ENCODE results near the gene OR4D1.
A peak's percentile ranks its signal among the peaks of the same experiment; 100 is the strongest.

Gene OR4D1

GRCh38 chr17:58174871-58175270 is 26.7 kb downstream of the OR4D1 start:
- Histone ChIP-seq H3K4me1 (ENCODE audit: insufficient read depth, insufficient read length) (no peaks in the 10 kb centered on the region), H3K36me3 (ENCODE audit: insufficient read depth, insufficient read length, low read length) (no peaks in the 10 kb centered on the region), H3K9ac (ENCODE audit: insufficient read length, low read depth) (no peak overlapping the region), H3K4me3 (ENCODE audit: insufficient read length, low read depth) (no peak overlapping the region), H3K9me3 (ENCODE audit: insufficient read depth, low read length) (no peaks in the 10 kb centered on the region), H3K27me3 (ENCODE audit: insufficient read depth, insufficient read length) (peaks cover 21% of the 10 kb centered on the region)
- no peak for TF ChIP-seq ZNF274 (IDR thresholded peaks at IDR 0.05; ENCODE audit: low read depth, low read length)
- TF ChIP-seq SUZ12 (IDR thresholded peaks at IDR 0.05; ENCODE audit: extremely low read depth, insufficient read depth, insufficient read length) = no peak
- TF ChIP-seq YY1 (IDR thresholded peaks at IDR 0.05; ENCODE audit: insufficient read depth, insufficient read length) = no peak
- DNase-seq (ENCODE audit: low read depth, low spot score) = no peak

- Histone ChIP-seq H3K9me3 (ENCODE audit: insufficient read depth, low read length) (no peaks in the 10 kb centered on the region), H3K9ac (ENCODE audit: insufficient read length, low read depth) (no peak overlapping the region), H3K36me3 (ENCODE audit: insufficient read depth, insufficient read length, low read length) (no peaks in the 10 kb centered on the region), H3K27me3 (ENCODE audit: insufficient read depth, insufficient read length) (peaks cover 10% of the 10 kb centered on the region), H3K4me3 (ENCODE audit: insufficient read length, low read depth) (no peak overlapping the region), H3K4me1 (ENCODE audit: insufficient read depth, insufficient read length) (no peaks in the 10 kb centered on the region)
- DNase-seq (ENCODE audit: low read depth, low spot score) = no peak
- TF ChIP-seq YY1 (IDR thresholded peaks at IDR 0.05; ENCODE audit: insufficient read depth, insufficient read length) (no peak), ZNF274 (IDR thresholded peaks at IDR 0.05; ENCODE audit: low read depth, low read length) (no peak), SUZ12 (IDR thresholded peaks at IDR 0.05; ENCODE audit: extremely low read depth, insufficient read depth, insufficient read length) (no peak)
Observed at GRCh38 chr17:58176200-58176599, 28.0 kb downstream of the OR4D1 start.

- Histone ChIP-seq H3K9ac (ENCODE audit: insufficient read length, low read depth) (no peak overlapping the region), H3K27me3 (ENCODE audit: insufficient read depth, insufficient read length) (peaks cover 11% of the 10 kb centered on the region), H3K36me3 (ENCODE audit: insufficient read depth, insufficient read length, low read length) (no peaks in the 10 kb centered on the region), H3K4me1 (ENCODE audit: insufficient read depth, insufficient read length) (peaks cover 11% of the 10 kb centered on the region), H3K4me3 (ENCODE audit: insufficient read length, low read depth) (no peak overlapping the region), H3K9me3 (ENCODE audit: insufficient read depth, low read length) (no peaks in the 10 kb centered on the region)
- TF ChIP-seq ZNF274 (IDR thresholded peaks at IDR 0.05; ENCODE audit: low read depth, low read length) (no peak), YY1 (IDR thresholded peaks at IDR 0.05; ENCODE audit: insufficient read depth, insufficient read length) (no peak), SUZ12 (IDR thresholded peaks at IDR 0.05; ENCODE audit: extremely low read depth, insufficient read depth, insufficient read length) (no peak)
- DNase-seq (ENCODE audit: low read depth, low spot score) = no peak
Observed at GRCh38 chr17:58181796-58182195, 33.6 kb downstream of the OR4D1 start.

- Histone ChIP-seq H3K4me3 (ENCODE audit: insufficient read length, low read depth) (no peak overlapping the region), H3K36me3 (ENCODE audit: insufficient read depth, insufficient read length, low read length) (no peaks in the 10 kb centered on the region), H3K9ac (ENCODE audit: insufficient read length, low read depth) (no peak overlapping the region), H3K27me3 (ENCODE audit: insufficient read depth, insufficient read length) (peaks cover 11% of the 10 kb centered on the region), H3K9me3 (ENCODE audit: insufficient read depth, low read length) (no peaks in the 10 kb centered on the region), H3K4me1 (ENCODE audit: insufficient read depth, insufficient read length) (peaks cover 11% of the 10 kb centered on the region)
- no peak for DNase-seq (ENCODE audit: low read depth, low spot score)
- TF ChIP-seq ZNF274 (IDR thresholded peaks at IDR 0.05; ENCODE audit: low read depth, low read length) (no peak), YY1 (IDR thresholded peaks at IDR 0.05; ENCODE audit: insufficient read depth, insufficient read length) (no peak), SUZ12 (IDR thresholded peaks at IDR 0.05; ENCODE audit: extremely low read depth, insufficient read depth, insufficient read length) (no peak)
Observed at GRCh38 chr17:58183514-58183913, 35.3 kb downstream of the OR4D1 start.

GRCh38 chr17:58184308-58184985 is 36.3 kb downstream of the OR4D1 start:
- H3K9ac ChIP-seq (ENCODE audit: insufficient read length, low read depth) = peak overlapping the region; percentile 32
- no peak overlapping the region for H3K4me3 ChIP-seq (ENCODE audit: insufficient read length, low read depth)
- peak; percentile 65 for DNase-seq (ENCODE audit: low read depth, low spot score)
- no peaks in the 10 kb centered on the region for H3K9me3 ChIP-seq (ENCODE audit: insufficient read depth, low read length)
- H3K27me3 ChIP-seq (ENCODE audit: insufficient read depth, insufficient read length) = peaks cover 11% of the 10 kb centered on the region
- no peaks in the 10 kb centered on the region for H3K36me3 ChIP-seq (ENCODE audit: insufficient read depth, insufficient read length, low read length)
- TF ChIP-seq YY1 (IDR thresholded peaks at IDR 0.05; ENCODE audit: insufficient read depth, insufficient read length) (no peak), ZNF274 (IDR thresholded peaks at IDR 0.05; ENCODE audit: low read depth, low read length) (no peak), SUZ12 (IDR thresholded peaks at IDR 0.05; ENCODE audit: extremely low read depth, insufficient read depth, insufficient read length) (no peak)
- peaks cover 11% of the 10 kb centered on the region for H3K4me1 ChIP-seq (ENCODE audit: insufficient read depth, insufficient read length)

GRCh38 chr17:58184986-58185761 is 37.0 kb downstream of the OR4D1 start:
- TF ChIP-seq SUZ12 (IDR thresholded peaks at IDR 0.05; ENCODE audit: extremely low read depth, insufficient read depth, insufficient read length) (no peak), YY1 (IDR thresholded peaks at IDR 0.05; ENCODE audit: insufficient read depth, insufficient read length) (no peak), ZNF274 (IDR thresholded peaks at IDR 0.05; ENCODE audit: low read depth, low read length) (no peak)
- H3K9me3 ChIP-seq (ENCODE audit: insufficient read depth, low read length) = no peaks in the 10 kb centered on the region
- H3K27me3 ChIP-seq (ENCODE audit: insufficient read depth, insufficient read length) = peaks cover 11% of the 10 kb centered on the region
- no peak overlapping the region for H3K4me3 ChIP-seq (ENCODE audit: insufficient read length, low read depth)
- H3K9ac ChIP-seq (ENCODE audit: insufficient read length, low read depth) = peak overlapping the region; percentile 38
- no peaks in the 10 kb centered on the region for H3K36me3 ChIP-seq (ENCODE audit: insufficient read depth, insufficient read length, low read length)
- peaks cover 11% of the 10 kb centered on the region for H3K4me1 ChIP-seq (ENCODE audit: insufficient read depth, insufficient read length)
- DNase-seq (ENCODE audit: low read depth, low spot score) = no peak

- Histone ChIP-seq H3K9ac (ENCODE audit: insufficient read length, low read depth) (no peak overlapping the region), H3K27me3 (ENCODE audit: insufficient read depth, insufficient read length) (peaks cover 11% of the 10 kb centered on the region), H3K9me3 (ENCODE audit: insufficient read depth, low read length) (no peaks in the 10 kb centered on the region), H3K4me1 (ENCODE audit: insufficient read depth, insufficient read length) (peaks cover 14% of the 10 kb centered on the region), H3K4me3 (ENCODE audit: insufficient read length, low read depth) (no peak overlapping the region), H3K36me3 (ENCODE audit: insufficient read depth, insufficient read length, low read length) (no peaks in the 10 kb centered on the region)
- DNase-seq (ENCODE audit: low read depth, low spot score) = no peak
- TF ChIP-seq YY1 (IDR thresholded peaks at IDR 0.05; ENCODE audit: insufficient read depth, insufficient read length) (no peak), SUZ12 (IDR thresholded peaks at IDR 0.05; ENCODE audit: extremely low read depth, insufficient read depth, insufficient read length) (no peak), ZNF274 (IDR thresholded peaks at IDR 0.05; ENCODE audit: low read depth, low read length) (no peak)
Observed at GRCh38 chr17:58186591-58186990, 38.4 kb downstream of the OR4D1 start.
